ENCODE data around the gene ODAD3.

- TF ChIP-seq POLR2A (IDR thresholded peaks at IDR 0.05), result no peak
- TF ChIP-seq CTCF (IDR thresholded peaks at IDR 0.05), result no peak
- no peak for TF ChIP-seq POLR2AphosphoS5 (IDR thresholded peaks at IDR 0.05)
- no peak for TF ChIP-seq EP300 (IDR thresholded peaks at IDR 0.05)
These were observed 17.1 kb upstream of the ODAD3 start for GRCh38 chr19:11451871-11452619.

Measured in stomach (tissue), 4 donors.